Measurements from ENCODE around the gene RAET1L.
"Not testable (repeated sequence)": the region's sequence is repeated elsewhere in the genome, so short reads cannot be mapped to it uniquely, and the experiment has no call there.

Gene RAET1L

GRCh38 chr6:150015281-150016001, 9.9 kb downstream of the RAET1L start:
- DNase-seq: not testable (repeated sequence)

- DNase-seq: not testable (repeated sequence)
These were observed 10.6 kb downstream of the RAET1L start for GRCh38 chr6:150014623-150015280.

GRCh38 chr6:150013785-150014622, 11.3 kb downstream of the RAET1L start:
- not testable (repeated sequence) for DNase-seq

- not testable (repeated sequence) for DNase-seq
These were observed 12.2 kb downstream of the RAET1L start for GRCh38 chr6:150012846-150013784.

GRCh38 chr6:150008588-150008987, 16.7 kb downstream of the RAET1L start:
- DNase-seq: no peak

- DNase-seq: no peak
These were observed 18.3 kb downstream of the RAET1L start for GRCh38 chr6:150006961-150007464.

GRCh38 chr6:150005761-150006651, 19.3 kb downstream of the RAET1L start:
- DNase-seq: no peak

- peak; percentile 83 for DNase-seq
These were observed 20.3 kb downstream of the RAET1L start for GRCh38 chr6:150004783-150005717.

- DNase-seq: no peak
These were observed 21.1 kb downstream of the RAET1L start for GRCh38 chr6:150004101-150004782.

GRCh38 chr6:150003599-150003998, 21.7 kb downstream of the RAET1L start:
- DNase-seq: not testable (repeated sequence)

GRCh38 chr6:150002710-150003109, 22.6 kb downstream of the RAET1L start:
- no peak for DNase-seq

GRCh38 chr6:150001295-150002008, 23.9 kb downstream of the RAET1L start:
- no peak for DNase-seq

GRCh38 chr6:149999636-150000035, 25.7 kb downstream of the RAET1L start:
- DNase-seq: no peak

GRCh38 chr6:149995971-149996370, 29.4 kb downstream of the RAET1L start:
- DNase-seq: no peak

- DNase-seq: no peak
These were observed 30.0 kb downstream of the RAET1L start for GRCh38 chr6:149995235-149995750.

GRCh38 chr6:149991838-149992237, 33.5 kb downstream of the RAET1L start:
- no peak for DNase-seq

GRCh38 chr6:149991472-149991795, 33.9 kb downstream of the RAET1L start:
- not testable (repeated sequence) for DNase-seq

- no peak for DNase-seq
These were observed 34.5 kb downstream of the RAET1L start for GRCh38 chr6:149990661-149991471.

All from NCI-H1092 (cell line).